A673 (cell line): ENCODE data around the gene SLC25A36. TPM values are rescaled to one million over a fixed set of nuclear protein-coding genes. Genes with fewer than 3 reads are reported as not detected.

Experiments used
- BruUV-seq: library from RNA; stranded (reverse); fragments of 400-500 nt; replicated peaks from 2 replicates; lab custom pipeline; 2021; lab: Mats Ljungman, UMichigan
- CTCF ChIA-PET: fragments of 300-600 bp; sonication (Branson Sonifier 250); formaldehyde crosslinking; loops from one replicate; lab custom pipeline; 2022; ENCODE audit warnings: antibody characterized with exemption; lab: Charles Lee
- POLR2A ChIA-PET: fragments of 300-600 bp; sonication (Branson Sonifier 250); formaldehyde crosslinking; loops from one replicate; lab custom pipeline; 2022; ENCODE audit warnings: antibody characterized with exemption; ENCODE audit not compliant: low non-redundant PET; lab: Charles Lee
- DNase-seq: peaks from one replicate; pipeline ENCODE4 v3.0.0-alpha.2; 2015; ENCODE audit warnings: low spot score
- H3K27ac ChIP-seq: fragments of 200-600 bp; sonication (generic); 2 replicates; pipeline ENCODE4 v1.5.1; 2016; ENCODE audit warnings: mixed run types, low read depth, mild to moderate bottlenecking, mixed read lengths, antibody characterized with exemption, low read length; ENCODE audit not compliant: poor library complexity, severe bottlenecking
- H3K27me3 ChIP-seq: fragments of 200-600 bp; sonication (generic); replicated peaks from 2 replicates; pipeline ENCODE4 v1.6.1; 2017; ENCODE audit warnings: mixed run types, low read depth, mild to moderate bottlenecking, mixed read lengths, antibody characterized with exemption, low read length; ENCODE audit not compliant: insufficient read depth, poor library complexity
- H3K36me3 ChIP-seq: fragments of 200-600 bp; sonication (generic); 2 replicates; pipeline ENCODE4 v1.6.1; 2016; ENCODE audit warnings: mixed run types, mild to moderate bottlenecking, mixed read lengths, antibody characterized with exemption, low read length; ENCODE audit not compliant: insufficient read depth, poor library complexity, severe bottlenecking
- H3K4me1 ChIP-seq: fragments of 200-600 bp; sonication (generic); 2 replicates; pipeline ENCODE4 v1.6.1; 2017; ENCODE audit warnings: mixed run types, mild to moderate bottlenecking, mixed read lengths, antibody characterized with exemption, low read length; ENCODE audit not compliant: insufficient read depth, poor library complexity, severe bottlenecking
- H3K4me3 ChIP-seq: fragments of 200-600 bp; sonication (generic); 2 replicates; pipeline ENCODE4 v1.5.1; 2016; ENCODE audit warnings: low read depth, mixed run types, mild to moderate bottlenecking, mixed read lengths, low read length; ENCODE audit not compliant: poor library complexity, severe bottlenecking
- H3K9me3 ChIP-seq: fragments of 200-600 bp; sonication (generic); 2 replicates; pipeline ENCODE4 v1.6.1; 2016; ENCODE audit warnings: mixed run types, low read depth, mild to moderate bottlenecking, mixed read lengths, antibody characterized with exemption, low read length; ENCODE audit not compliant: poor library complexity, severe bottlenecking
- CTCF ChIP-seq: fragments of 300-800, 200-600 bp; sonication (generic); conservative IDR thresholded peaks from 2 replicates; pipeline ENCODE4 v1.5.1; 2017; ENCODE audit warnings: low read depth, mild to moderate bottlenecking, antibody characterized with exemption, low read length, moderate library complexity, mixed read lengths
- EZH2 ChIP-seq: fragments of 200-600 bp; sonication (generic); IDR thresholded peaks from 2 replicates; pipeline ENCODE4 v1.6.1; 2017; ENCODE audit warnings: borderline replicate concordance, low read depth, mild to moderate bottlenecking, mixed read lengths, antibody characterized with exemption, low read length; ENCODE audit not compliant: poor library complexity, severe bottlenecking
- intact Hi-C: fragments of 100-400 bp; cut with micrococcal nuclease; formaldehyde crosslinking; loops from one replicate; pipeline ENCODE4 v1.10.0; 2022; ENCODE audit not compliant: unreplicated experiment
- total RNA-seq: library from RNA; stranded (reverse); gene quantifications from 2 replicates; pipeline ENCODE4 v1.2.3, GENCODE V29; 2021

The SLC25A36 gene
- total RNA-seq, 1 experiment from 2014 or later, result 43.5 TPM

- intact Hi-C loops, result no loop called here
- Histone ChIP-seq H3K27me3 (no peaks in the 10 kb centered on the region), H3K27ac (no peak overlapping the region), H3K9me3 (no peaks in the 10 kb centered on the region), H3K4me3 (no peak overlapping the region), H3K36me3 (no peaks in the 10 kb centered on the region), H3K4me1 (no peaks in the 10 kb centered on the region)
- POLR2A ChIA-PET, result no interaction called here
- TF ChIP-seq CTCF, result no peak
- no peak for TF ChIP-seq EZH2
- CTCF ChIA-PET, result no interaction called here
- BruUV-seq, result no TSS peak
- no peak for DNase-seq
Measured at GRCh38 chr3:140903196-140903595, 38.4 kb upstream of the SLC25A36 start.

- no peak for DNase-seq
- no peaks in the 10 kb centered on the region for H3K9me3 ChIP-seq
- intact Hi-C loops, result no loop called here
- TF ChIP-seq CTCF, result no peak
- TF ChIP-seq EZH2, result no peak
- POLR2A ChIA-PET, result no interaction called here
- H3K36me3 ChIP-seq, result no peaks in the 10 kb centered on the region
- BruUV-seq, result no TSS peak
- no peak overlapping the region for H3K4me3 ChIP-seq
- no peak overlapping the region for H3K27ac ChIP-seq
- CTCF ChIA-PET, result no interaction called here
- no peaks in the 10 kb centered on the region for H3K4me1 ChIP-seq
- H3K27me3 ChIP-seq, result no peaks in the 10 kb centered on the region
Measured at GRCh38 chr3:140904521-140904920, 37.1 kb upstream of the SLC25A36 start.

- Histone ChIP-seq H3K27ac (no peak overlapping the region), H3K27me3 (no peaks in the 10 kb centered on the region), H3K4me3 (no peak overlapping the region), H3K36me3 (no peaks in the 10 kb centered on the region), H3K9me3 (no peaks in the 10 kb centered on the region), H3K4me1 (no peaks in the 10 kb centered on the region)
- no TSS peak for BruUV-seq
- TF ChIP-seq CTCF, result no peak
- no peak for TF ChIP-seq EZH2
- CTCF ChIA-PET, result no interaction called here
- POLR2A ChIA-PET, result no interaction called here
- intact Hi-C loops, result no loop called here
- no peak for DNase-seq
Measured at GRCh38 chr3:140905559-140905958, 36.1 kb upstream of the SLC25A36 start.
